ENCODE results near the gene NSMCE4A. TPM values are rescaled to one million over a fixed set of nuclear protein-coding genes. Genes with fewer than 3 reads are reported as not detected.

NSMCE4A gene
- polyA plus RNA-seq, 3 donors, result 34.6 to 47.2 (median 38.1) TPM

GRCh38 chr10:121999301-121999700 is 24.3 kb upstream of the NSMCE4A start:
- no peaks in the 10 kb centered on the region for H3K36me3 Mint-ChIP-seq
- no peak for TF ChIP-seq CTCF (IDR thresholded peaks at IDR 0.05)

GRCh38 chr10:121998462-121998861 is 23.4 kb upstream of the NSMCE4A start:
- intact Hi-C loops (cut with micrococcal nuclease), result no loop called here
- peaks cover 4 to 8% (median 7%) of the 10 kb centered on the region in 3 donors for H3K27me3 Mint-ChIP-seq (ENCODE audit: low read depth in 3 of 3)
- TF ChIP-seq CTCF (IDR thresholded peaks at IDR 0.05), result no peak
- Histone ChIP-seq H4K20me1 (ENCODE audit: insufficient read depth, low read length) (no peaks in the 10 kb centered on the region), H3K36me3 (replicated peaks in 1 of 2; ENCODE audit: control insufficient read depth in 1 of 2, insufficient read depth in 2 of 2, low read length in 2 of 2) (no peaks in the 10 kb centered on the region), H3K27me3 (ENCODE audit: control insufficient read depth in 2 of 2, insufficient read depth in 2 of 2, low read length in 2 of 2) (peaks cover 0 to 4% of the 10 kb centered on the region in 2 donors), H3K4me1 (ENCODE audit: control insufficient read depth in 1 of 2, insufficient read depth in 2 of 2, low read length in 2 of 2) (no peaks in the 10 kb centered on the region), H3K9me3 (replicated peaks in 1 of 2; ENCODE audit: control insufficient read depth in 1 of 2, insufficient read depth in 1 of 2, low read length in 2 of 2) (peaks cover 8 to 11% of the 10 kb centered on the region in 2 donors), H3K79me2 (ENCODE audit: insufficient read depth, low read length) (no peaks in the 10 kb centered on the region), H3K9ac (ENCODE audit: insufficient read depth, low read length, poor library complexity, severe bottlenecking) (no peak overlapping the region), H3K4me2 (replicated peaks; ENCODE audit: extremely low read depth, low read length, poor library complexity, severe bottlenecking) (no peak overlapping the region), H2AFZ (ENCODE audit: insufficient read depth, low read depth, low read length, poor library complexity, severe bottlenecking) (no peak overlapping the region), H3K4me3 (replicated peaks in 1 of 3; ENCODE audit: low read depth in 2 of 3, low read length in 3 of 3) (no peak overlapping the region), H3K27ac (ENCODE audit: low read depth in 1 of 2, low read length in 2 of 2) (no peak overlapping the region)
- peaks cover 9 to 33% (median 21%) of the 10 kb centered on the region in 7 donors for H3K9me3 Mint-ChIP-seq
- no CpG with 5 or more reads among the region's 6 CpGs for WGBS (ENCODE audit: insufficient coverage)
- no peaks in the 10 kb centered on the region for H3K36me3 Mint-ChIP-seq
- DNase-seq, result no peak
- H3K4me1 Mint-ChIP-seq, result no peaks in the 10 kb centered on the region
- no peak overlapping the region for H3K4me3 Mint-ChIP-seq
- H3K27ac Mint-ChIP-seq, result no peak overlapping the region

More at GRCh38 chr10:121999301-121999700, 24.3 kb upstream of the NSMCE4A start:
- H3K4me1 ChIP-seq (ENCODE audit: control insufficient read depth in 1 of 2, insufficient read depth in 2 of 2, low read length in 2 of 2), result no peaks in the 10 kb centered on the region
- H2AFZ ChIP-seq (ENCODE audit: insufficient read depth, low read depth, low read length, poor library complexity, severe bottlenecking), result no peak overlapping the region
- no peak overlapping the region for H3K4me3 Mint-ChIP-seq
- no peak for DNase-seq
- H3K9ac ChIP-seq (ENCODE audit: insufficient read depth, low read length, poor library complexity, severe bottlenecking), result no peak overlapping the region
- peaks cover 8 to 11% of the 10 kb centered on the region in 2 donors for H3K9me3 ChIP-seq (replicated peaks in 1 of 2; ENCODE audit: control insufficient read depth in 1 of 2, insufficient read depth in 1 of 2, low read length in 2 of 2)
- H3K4me1 Mint-ChIP-seq, result no peaks in the 10 kb centered on the region
- no peaks in the 10 kb centered on the region for H3K36me3 ChIP-seq (replicated peaks in 1 of 2; ENCODE audit: control insufficient read depth in 1 of 2, insufficient read depth in 2 of 2, low read length in 2 of 2)
- H3K27me3 ChIP-seq (ENCODE audit: control insufficient read depth in 2 of 2, insufficient read depth in 2 of 2, low read length in 2 of 2), result peaks cover 0 to 4% of the 10 kb centered on the region in 2 donors
- no peak overlapping the region for H3K4me2 ChIP-seq (replicated peaks; ENCODE audit: extremely low read depth, low read length, poor library complexity, severe bottlenecking)
- peaks cover 9 to 36% (median 22%) of the 10 kb centered on the region in 7 donors for H3K9me3 Mint-ChIP-seq
- no peak overlapping the region for H3K4me3 ChIP-seq (replicated peaks in 1 of 3; ENCODE audit: low read depth in 2 of 3, low read length in 3 of 3)
- H3K27ac Mint-ChIP-seq, result no peak overlapping the region
- H4K20me1 ChIP-seq (ENCODE audit: insufficient read depth, low read length), result no peaks in the 10 kb centered on the region
- intact Hi-C loops (cut with micrococcal nuclease), result no loop called here
- peaks cover 2 to 8% (median 5%) of the 10 kb centered on the region in 3 donors for H3K27me3 Mint-ChIP-seq (ENCODE audit: low read depth in 3 of 3)
- H3K27ac ChIP-seq (ENCODE audit: low read depth in 1 of 2, low read length in 2 of 2), result no peak overlapping the region
- WGBS (ENCODE audit: insufficient coverage), result 83% methylated on average over 1 of the region's 4 CpGs
- H3K79me2 ChIP-seq (ENCODE audit: insufficient read depth, low read length), result no peaks in the 10 kb centered on the region
